HepG2 (cell line): ENCODE measurements around the gene TEX51. TPM values are rescaled to one million over a fixed set of nuclear protein-coding genes. Genes with fewer than 3 reads are reported as not detected.

ENCODE experiments used
- ATAC-seq: fragments of 200-7000 bp; cut with Tn5 transposase; 3 replicates; pipeline ENCODE4 v1.9.1; 2020; ENCODE audit warnings: mild to moderate bottlenecking, moderate library complexity
- BruUV-seq: library from RNA; stranded (reverse); fragments of 400-500 nt; replicated peaks from 2 replicates; lab custom pipeline; 2021; lab: Mats Ljungman, UMichigan
- CTCF ChIA-PET: fragments of 300-600 bp; formaldehyde crosslinking; extraction: SDS; loops from one replicate; lab custom pipeline; 2021; ENCODE audit warnings: low total read pairs, inconsistent platforms, low intra/inter-chr PET ratio; lab: Yijun Ruan, JAX
- POLR2A ChIA-PET: fragments of 350-600 bp; sonication (Branson Sonifier 250); formaldehyde crosslinking; loops from one replicate; lab custom pipeline; 2020; ENCODE audit warnings: antibody characterized with exemption, inconsistent platforms; lab: Yijun Ruan, JAX
- DNase-seq: peaks from one replicate; pipeline ENCODE4 v3.0.0-alpha.2; 2015; ENCODE audit warnings: low spot score
- FAIRE-seq: peaks from 3 replicates; lab custom pipeline; 2011; peaks lifted over from hg19 to GRCh38; lab: Jason Lieb, UNC
- H2AFZ ChIP-seq: one replicate; pipeline ENCODE4 v1.6.1; 2011; ENCODE audit warnings: low read length, inconsistent platforms
- H3K27ac ChIP-seq: fragments of 300-600 bp; 3 replicates; pipeline ENCODE4 v1.8.0; 2011; ENCODE audit warnings: mixed run types, mild to moderate bottlenecking, mixed read lengths, low read length, inconsistent platforms; ENCODE audit not compliant: insufficient read depth; ENCODE audit errors: extremely low read length
- H3K27me3 ChIP-seq, 2 experiments: fragments of 200-600 bp in 1 of 2; 2 replicates in 1 of 2; 3 replicates in 1 of 2; pipeline versions ENCODE4 v1.6.0 to v1.8.0; 2011; ENCODE audit warnings: low read length in 2 of 2, mild to moderate bottlenecking in 2 of 2, moderate library complexity in 2 of 2, inconsistent platforms in 1 of 2; ENCODE audit not compliant: insufficient read depth in 2 of 2, control insufficient read depth in 1 of 2
- H3K36me3 ChIP-seq, 2 experiments: fragments of 200-600 bp in 1 of 2; replicated peaks in 1 of 2; 2 replicates in 1 of 2; 3 replicates in 1 of 2; pipeline versions ENCODE4 v1.5.1 to v1.8.0; 2011; ENCODE audit warnings: low read length in 2 of 2, inconsistent platforms in 1 of 2; ENCODE audit not compliant: insufficient read depth in 2 of 2, control insufficient read depth in 1 of 2
- H3K4me1 ChIP-seq: 2 replicates; pipeline ENCODE4 v1.5.1; 2012; ENCODE audit warnings: low read length, inconsistent platforms; ENCODE audit not compliant: insufficient read depth
- H3K4me2 ChIP-seq: 2 replicates; pipeline ENCODE4 v1.6.0; 2011; ENCODE audit warnings: low read depth, low read length, inconsistent platforms
- H3K4me3 ChIP-seq, 3 experiments: fragments of 200-600 bp in 1 of 3; sonication (generic), shearing (Covaris generic) in 1 of 3; replicated peaks in 1 of 3; 2 replicates each; pipeline ENCODE4 v1.5.1; 2011 to 2016; ENCODE audit warnings: low read length in 3 of 3, inconsistent platforms in 2 of 3, low read depth in 2 of 3, mild to moderate bottlenecking in 2 of 3, control low read depth in 1 of 3, mixed read lengths in 1 of 3; ENCODE audit not compliant: insufficient read depth in 1 of 3
- H3K79me2 ChIP-seq: one replicate; pipeline ENCODE4 v1.6.1; 2011; ENCODE audit warnings: low read length, inconsistent platforms; ENCODE audit not compliant: insufficient read depth
- H3K9ac ChIP-seq: 2 replicates; pipeline ENCODE4 v1.6.0; 2011; ENCODE audit warnings: mild to moderate bottlenecking, low read depth, low read length, inconsistent platforms; ENCODE audit not compliant: insufficient read depth
- H3K9me3 ChIP-seq: 2 replicates; pipeline ENCODE4 v1.5.1; 2012; ENCODE audit warnings: mild to moderate bottlenecking, low read length
- H4K20me1 ChIP-seq: 2 replicates; pipeline ENCODE4 v1.6.0; 2011; ENCODE audit warnings: inconsistent platforms, mild to moderate bottlenecking, low read length, moderate library complexity; ENCODE audit not compliant: insufficient read depth
- CSRNP1 ChIP-seq: sonication (generic); formaldehyde crosslinking; IDR thresholded peaks from 2 replicates; pipeline ENCODE4 v1.8.1; 2023; ENCODE audit warnings: mild to moderate bottlenecking, missing genetic modification reagents
- DR1 ChIP-seq: sonication (generic); formaldehyde crosslinking; IDR thresholded peaks from 2 replicates; pipeline ENCODE4 v1.8.0; 2021; ENCODE audit warnings: mild to moderate bottlenecking, missing genetic modification reagents, inconsistent platforms
- ELF4 ChIP-seq: sonication (generic); formaldehyde crosslinking; IDR thresholded peaks from 2 replicates; pipeline ENCODE4 v1.5.0; 2020; ENCODE audit warnings: missing genetic modification reagents, mild to moderate bottlenecking, moderate library complexity, borderline replicate concordance
- GABPA ChIP-seq, 2 experiments: IDR thresholded peaks; 2 replicates each; pipeline ENCODE4 v1.6.1; 2011 to 2016; ENCODE audit warnings: low read depth in 2 of 2, low read length in 1 of 2, missing biosample characterization in 1 of 2, missing genetic modification characterization in 1 of 2
- IKZF4 ChIP-seq: sonication (generic); formaldehyde crosslinking; IDR thresholded peaks from 2 replicates; pipeline ENCODE4 v1.5.1; 2020; ENCODE audit warnings: borderline replicate concordance, mild to moderate bottlenecking, low read depth, missing genetic modification reagents; ENCODE audit errors: not compliant biosample characterization
- KDM5B ChIP-seq: sonication (generic); formaldehyde crosslinking; IDR thresholded peaks from 2 replicates; pipeline ENCODE4 v1.4.0; 2020; ENCODE audit warnings: missing genetic modification reagents, mild to moderate bottlenecking, borderline replicate concordance
- NCOA2 ChIP-seq: sonication (generic); formaldehyde crosslinking; IDR thresholded peaks from 2 replicates; pipeline ENCODE4 v1.8.0; 2022; ENCODE audit warnings: inconsistent platforms
- PCBP2 ChIP-seq: fragments of 200-400 bp; formaldehyde crosslinking; optimal IDR thresholded peaks from 2 replicates; pipeline ENCODE3; 2018; ENCODE audit warnings: low read length, low read depth; ENCODE audit not compliant: poor library complexity, severe bottlenecking
- PRMT3 ChIP-seq: sonication (generic); formaldehyde crosslinking; IDR thresholded peaks from 2 replicates; pipeline ENCODE4 v1.8.1; 2022; ENCODE audit warnings: low read depth, mild to moderate bottlenecking, moderate library complexity, missing genetic modification reagents, borderline replicate concordance
- TSC22D2 ChIP-seq: sonication (generic); formaldehyde crosslinking; IDR thresholded peaks from 2 replicates; pipeline ENCODE4 v1.5.1; 2020; ENCODE audit warnings: missing genetic modification reagents, mild to moderate bottlenecking, borderline replicate concordance
- ZC3H13 ChIP-seq: sonication (generic); formaldehyde crosslinking; IDR thresholded peaks from 2 replicates; pipeline ENCODE4 v1.8.1; 2023; ENCODE audit warnings: mild to moderate bottlenecking, missing genetic modification reagents, moderate library complexity
- ZFP82 ChIP-seq: sonication (generic); formaldehyde crosslinking; IDR thresholded peaks from 2 replicates; pipeline ENCODE4 v1.5.1; 2020; ENCODE audit warnings: mild to moderate bottlenecking, missing genetic modification reagents, borderline replicate concordance
- WGBS: methylation state at CpG from one replicate; pipeline ENCODE4 v1.1.6; 2017; ENCODE audit warnings: low lambda C conversion rate; 5-methylcytosine and 5-hydroxymethylcytosine counted together
- in situ Hi-C: cut with HindIII; loops from 2 replicates; pipeline ENCODE4 v1.10.0; 2017; ENCODE audit warnings: low pct_unique_long_range_greater_than_20kb; ENCODE audit not compliant: extremely low pct_ligation_motif_present
- intact Hi-C: fragments of 100-400 bp; cut with micrococcal nuclease; formaldehyde crosslinking; loops from one replicate; pipeline ENCODE4 v1.10.0; 2022; ENCODE audit not compliant: unreplicated experiment
- polyA plus RNA-seq, 8 experiments: library from polyadenylated mRNA; depleted of rRNA in 3 of 8; stranded (reverse) in 7 of 8; unstranded in 1 of 8; fragments of >200 nt; fragmentation: Illumina TruSeq in 4 of 8; extraction: Trizol in 4 of 8; gene quantifications; 2 replicates each; pipeline versions ENCODE4 v1.2.1 to v1.2.3, GENCODE V29; 2011 to 2016; ENCODE audit warnings: low read depth in 4 of 8, missing spikeins in 1 of 8, mixed read lengths in 1 of 8; ENCODE audit not compliant: insufficient read depth in 1 of 8
- total RNA-seq, 5 experiments: library from RNA; depleted of rRNA; stranded (reverse); fragments of >200 nt; fragmentation: Illumina TruSeq; extraction: Trizol; gene quantifications; 2 replicates each; pipeline ENCODE4 v1.2.3, GENCODE V29; 2016; ENCODE audit warnings: low read depth in 1 of 5
- TF ChIP-seq, protein P1 (sequence below): sonication (generic); formaldehyde crosslinking; IDR thresholded peaks from 2 replicates; pipeline ENCODE4 v1.5.1; 2020; ENCODE audit warnings: mild to moderate bottlenecking, missing genetic modification reagents
- TF ChIP-seq, protein P2 (sequence below): sonication (generic); formaldehyde crosslinking; IDR thresholded peaks from 2 replicates; pipeline ENCODE4 v1.5.0; 2020; ENCODE audit warnings: missing genetic modification reagents
- TF ChIP-seq, protein P3 (sequence below): sonication (generic); formaldehyde crosslinking; conservative IDR thresholded peaks from 2 replicates; pipeline ENCODE4 v1.8.0; 2022; ENCODE audit warnings: low read depth, missing genetic modification reagents

TEX51 gene
- total and polyA plus RNA-seq, 2 of the 13 experiments (the other 11 are each of a cell fraction or from before 2014, with no cell fraction given): not detected

GRCh38 chr2:126886916-126887280, 11.8 kb upstream of the TEX51 start:
- 56% methylated on average over 13 of the region's 13 CpGs for WGBS
- Histone ChIP-seq H4K20me1 (no peaks in the 10 kb centered on the region), H3K9ac (no peak overlapping the region), H3K4me2 (no peak overlapping the region), H3K27ac (no peak overlapping the region), H3K27me3 (peaks cover 0 to 48% of the 10 kb centered on the region in 2 experiments; a peak in 4 of 5 replicates), H3K9me3 (no peaks in the 10 kb centered on the region), H3K4me3 (no peak overlapping the region), H3K36me3 (no peaks in the 10 kb centered on the region), H3K79me2 (no peaks in the 10 kb centered on the region), H3K4me1 (no peaks in the 10 kb centered on the region), H2AFZ (no peak overlapping the region)
- in situ Hi-C loops (no loop called here), intact Hi-C loops (no loop called here)
- ATAC-seq (no peak), DNase-seq (no peak), FAIRE-seq (no peak)
- TF ChIP-seq PRMT3 (CRISPR knock-in tag) (no peak), ZFP82 (CRISPR knock-in tag) (no peak), GABPA (IDR thresholded peaks at IDR 0.05; ENCODE audit: low read depth, low read length) (no peak), GABPA (CRISPR knock-in tag; IDR thresholded peaks at IDR 0.05; ENCODE audit: low read depth) (no peak), DR1 (CRISPR knock-in tag) (no peak), CSRNP1 (CRISPR knock-in tag) (no peak), ZC3H13 (CRISPR knock-in tag) (no peak), TSC22D2 (CRISPR knock-in tag) (no peak), NCOA2 (no peak), KDM5B (CRISPR knock-in tag) (no peak), ELF4 (CRISPR knock-in tag) (no peak), IKZF4 (CRISPR knock-in tag) (no peak), PCBP2 (no peak)
- TF ChIP-seq, protein P1, sequence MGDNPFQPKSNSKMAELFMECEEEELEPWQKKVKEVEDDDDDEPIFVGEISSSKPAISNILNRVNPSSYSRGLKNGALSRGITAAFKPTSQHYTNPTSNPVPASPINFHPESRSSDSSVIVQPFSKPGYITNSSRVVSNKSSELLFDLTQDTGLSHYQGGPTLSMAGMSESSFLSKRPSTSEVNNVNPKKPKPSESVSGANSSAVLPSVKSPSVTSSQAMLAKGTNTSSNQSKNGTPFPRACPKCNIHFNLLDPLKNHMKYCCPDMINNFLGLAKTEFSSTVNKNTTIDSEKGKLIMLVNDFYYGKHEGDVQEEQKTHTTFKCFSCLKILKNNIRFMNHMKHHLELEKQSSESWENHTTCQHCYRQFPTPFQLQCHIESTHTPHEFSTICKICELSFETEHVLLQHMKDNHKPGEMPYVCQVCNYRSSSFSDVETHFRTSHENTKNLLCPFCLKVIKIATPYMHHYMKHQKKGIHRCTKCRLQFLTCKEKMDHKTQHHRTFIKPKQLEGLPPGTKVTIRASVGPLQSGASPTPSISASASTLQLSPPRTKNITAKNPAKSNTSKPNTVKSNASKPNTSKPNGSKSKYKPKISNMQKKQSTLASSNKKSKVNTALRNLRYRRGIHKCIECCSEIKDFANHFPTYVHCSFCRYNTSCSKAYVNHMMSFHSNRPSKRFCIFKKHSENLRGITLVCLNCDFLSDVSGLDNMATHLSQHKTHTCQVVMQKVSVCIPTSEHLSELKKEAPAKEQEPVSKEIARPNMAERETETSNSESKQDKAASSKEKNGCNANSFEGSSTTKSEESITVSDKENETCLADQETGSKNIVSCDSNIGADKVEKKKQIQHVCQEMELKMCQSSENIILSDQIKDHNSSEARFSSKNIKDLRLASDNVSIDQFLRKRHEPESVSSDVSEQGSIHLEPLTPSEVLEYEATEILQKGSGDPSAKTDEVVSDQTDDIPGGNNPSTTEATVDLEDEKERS (CRISPR knock-in tag): no peak
- TF ChIP-seq, protein P2, sequence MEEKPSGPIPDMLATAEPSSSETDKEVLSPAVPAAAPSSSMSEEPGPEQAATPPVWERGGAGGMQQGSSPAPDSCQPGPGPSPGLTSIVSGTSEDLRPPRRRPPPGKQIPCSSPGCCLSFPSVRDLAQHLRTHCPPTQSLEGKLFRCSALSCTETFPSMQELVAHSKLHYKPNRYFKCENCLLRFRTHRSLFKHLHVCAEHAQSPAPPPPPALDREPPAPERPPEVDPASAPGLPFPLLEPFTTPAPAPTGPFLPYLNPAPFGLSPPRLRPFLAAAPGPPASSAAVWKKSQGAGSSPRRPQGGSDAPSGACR: no peak
- TF ChIP-seq, protein P3, sequence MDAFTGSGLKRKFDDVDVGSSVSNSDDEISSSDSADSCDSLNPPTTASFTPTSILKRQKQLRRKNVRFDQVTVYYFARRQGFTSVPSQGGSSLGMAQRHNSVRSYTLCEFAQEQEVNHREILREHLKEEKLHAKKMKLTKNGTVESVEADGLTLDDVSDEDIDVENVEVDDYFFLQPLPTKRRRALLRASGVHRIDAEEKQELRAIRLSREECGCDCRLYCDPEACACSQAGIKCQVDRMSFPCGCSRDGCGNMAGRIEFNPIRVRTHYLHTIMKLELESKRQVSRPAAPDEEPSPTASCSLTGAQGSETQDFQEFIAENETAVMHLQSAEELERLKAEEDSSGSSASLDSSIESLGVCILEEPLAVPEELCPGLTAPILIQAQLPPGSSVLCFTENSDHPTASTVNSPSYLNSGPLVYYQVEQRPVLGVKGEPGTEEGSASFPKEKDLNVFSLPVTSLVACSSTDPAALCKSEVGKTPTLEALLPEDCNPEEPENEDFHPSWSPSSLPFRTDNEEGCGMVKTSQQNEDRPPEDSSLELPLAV (CRISPR knock-in tag): no peak
- BruUV-seq: no TSS peak
- POLR2A ChIA-PET: no interaction called here
- CTCF ChIA-PET: no interaction called here
